ENCODE results near the gene TAC3. TPM values are rescaled to one million over a fixed set of nuclear protein-coding genes. Genes with fewer than 3 reads are reported as not detected.

Gene TAC3
- total RNA-seq, 1 donor from 2014 or later, result 1.3 TPM

- no peak overlapping the region for H3K4me3 ChIP-seq (ENCODE audit: insufficient read depth, low read depth, low read length)
- H3K36me3 ChIP-seq (ENCODE audit: insufficient read depth, low read length), result no peaks in the 10 kb centered on the region
- peaks cover 6% of the 10 kb centered on the region for H3K4me1 ChIP-seq (ENCODE audit: insufficient read depth, low read length)
- peaks cover 38% of the 10 kb centered on the region for H3K27me3 ChIP-seq (ENCODE audit: insufficient read depth, low read length)
- H3K9ac ChIP-seq (ENCODE audit: low read length), result no peak overlapping the region
- peaks cover 3% of the 10 kb centered on the region for H3K9me3 ChIP-seq (ENCODE audit: insufficient read depth, low read depth, low read length)
- TF ChIP-seq EZH2 (IDR thresholded peaks at IDR 0.05; ENCODE audit: insufficient read depth, low read length) (no peak), CTCF (IDR thresholded peaks at IDR 0.05; ENCODE audit: insufficient read depth, low read depth, low read length) (no peak)
- DNase-seq (ENCODE audit: low read depth) (no peak), FAIRE-seq (no peak)
- Mint-ChIP-seq H3K4me3 (ENCODE audit: unreplicated experiment) (no peak overlapping the region), H3K27me3 (ENCODE audit: low read depth, unreplicated experiment) (peaks cover 32% of the 10 kb centered on the region), H3K9me3 (ENCODE audit: unreplicated experiment) (peaks cover 2% of the 10 kb centered on the region), H3K36me3 (ENCODE audit: low read depth, unreplicated experiment) (no peaks in the 10 kb centered on the region), H3K4me1 (ENCODE audit: low read depth, unreplicated experiment) (peaks cover 24% of the 10 kb centered on the region), H3K27ac (ENCODE audit: unreplicated experiment) (no peak overlapping the region)
- H3K4me2 ChIP-seq (ENCODE audit: low read length), result no peak overlapping the region
- H2AFZ ChIP-seq (ENCODE audit: low read depth, low read length), result no peak overlapping the region
- H3K27ac ChIP-seq (ENCODE audit: low read depth, low read length), result no peak overlapping the region
- no peaks in the 10 kb centered on the region for H4K20me1 ChIP-seq (ENCODE audit: insufficient read depth, low read length)
- H3K79me2 ChIP-seq (ENCODE audit: insufficient read depth, low read length), result peaks cover 4% of the 10 kb centered on the region
These were observed 5.6 kb downstream of the TAC3 start for GRCh38 chr12:57010627-57011247.

GRCh38 chr12:57009949-57010626 lies 6.2 kb downstream of the TAC3 start:
- H3K27me3 Mint-ChIP-seq (ENCODE audit: low read depth, unreplicated experiment), result peaks cover 26% of the 10 kb centered on the region
- H3K9ac ChIP-seq (ENCODE audit: low read length), result no peak overlapping the region
- TF ChIP-seq CTCF (IDR thresholded peaks at IDR 0.05; ENCODE audit: insufficient read depth, low read depth, low read length) (no peak), EZH2 (IDR thresholded peaks at IDR 0.05; ENCODE audit: insufficient read depth, low read length) (no peak)
- no peak overlapping the region for H3K4me3 Mint-ChIP-seq (ENCODE audit: unreplicated experiment)
- peaks cover 11% of the 10 kb centered on the region for H3K4me1 ChIP-seq (ENCODE audit: insufficient read depth, low read length)
- H3K79me2 ChIP-seq (ENCODE audit: insufficient read depth, low read length), result peaks cover 11% of the 10 kb centered on the region
- no peak for FAIRE-seq
- no peaks in the 10 kb centered on the region for H3K36me3 ChIP-seq (ENCODE audit: insufficient read depth, low read length)
- no peaks in the 10 kb centered on the region for H3K36me3 Mint-ChIP-seq (ENCODE audit: low read depth, unreplicated experiment)
- H2AFZ ChIP-seq (ENCODE audit: low read depth, low read length), result no peak overlapping the region
- H3K9me3 Mint-ChIP-seq (ENCODE audit: unreplicated experiment), result peaks cover 2% of the 10 kb centered on the region
- H3K4me3 ChIP-seq (ENCODE audit: insufficient read depth, low read depth, low read length), result no peak overlapping the region
- H3K27me3 ChIP-seq (ENCODE audit: insufficient read depth, low read length), result peaks cover 32% of the 10 kb centered on the region
- no peak overlapping the region for H3K4me2 ChIP-seq (ENCODE audit: low read length)
- no peaks in the 10 kb centered on the region for H3K9me3 ChIP-seq (ENCODE audit: insufficient read depth, low read depth, low read length)
- H3K4me1 Mint-ChIP-seq (ENCODE audit: low read depth, unreplicated experiment), result peaks cover 27% of the 10 kb centered on the region
- no peak for DNase-seq (ENCODE audit: low read depth)
- H3K27ac Mint-ChIP-seq (ENCODE audit: unreplicated experiment), result no peak overlapping the region
- H4K20me1 ChIP-seq (ENCODE audit: insufficient read depth, low read length), result peaks cover 4% of the 10 kb centered on the region
- H3K27ac ChIP-seq (ENCODE audit: low read depth, low read length), result no peak overlapping the region

- Mint-ChIP-seq H3K36me3 (ENCODE audit: low read depth, unreplicated experiment) (peaks cover 9% of the 10 kb centered on the region), H3K9me3 (ENCODE audit: unreplicated experiment) (peaks cover 2% of the 10 kb centered on the region), H3K27me3 (ENCODE audit: low read depth, unreplicated experiment) (peaks cover 7% of the 10 kb centered on the region), H3K27ac (ENCODE audit: unreplicated experiment) (peak overlapping the region; percentile 63), H3K4me1 (ENCODE audit: low read depth, unreplicated experiment) (peaks cover 31% of the 10 kb centered on the region), H3K4me3 (ENCODE audit: unreplicated experiment) (peak overlapping the region; percentile 42)
- Histone ChIP-seq H3K27me3 (ENCODE audit: insufficient read depth, low read length) (peaks cover 14% of the 10 kb centered on the region), H3K9me3 (ENCODE audit: insufficient read depth, low read depth, low read length) (no peaks in the 10 kb centered on the region), H2AFZ (ENCODE audit: low read depth, low read length) (no peak overlapping the region), H3K79me2 (ENCODE audit: insufficient read depth, low read length) (peaks cover 30% of the 10 kb centered on the region), H3K36me3 (ENCODE audit: insufficient read depth, low read length) (peaks cover 14% of the 10 kb centered on the region), H3K4me2 (ENCODE audit: low read length) (no peak overlapping the region), H4K20me1 (ENCODE audit: insufficient read depth, low read length) (peaks cover 22% of the 10 kb centered on the region), H3K4me3 (ENCODE audit: insufficient read depth, low read depth, low read length) (no peak overlapping the region), H3K4me1 (ENCODE audit: insufficient read depth, low read length) (peaks cover 11% of the 10 kb centered on the region), H3K9ac (ENCODE audit: low read length) (no peak overlapping the region), H3K27ac (ENCODE audit: low read depth, low read length) (no peak overlapping the region)
- no peak for FAIRE-seq
- peak; percentile 41 for DNase-seq (ENCODE audit: low read depth)
- TF ChIP-seq CTCF (IDR thresholded peaks at IDR 0.05; ENCODE audit: insufficient read depth, low read depth, low read length) (peak; percentile 80), EZH2 (IDR thresholded peaks at IDR 0.05; ENCODE audit: insufficient read depth, low read length) (no peak)
These were observed 8.2 kb downstream of the TAC3 start for GRCh38 chr12:57008178-57008577.
